GM12864 (cell line): ENCODE data around the gene RAD51C.

Experiments used
- DNase-seq: peaks from one replicate; pipeline ENCODE4 v3.0.0-alpha.2; 2011; ENCODE audit warnings: low read depth
- H3K4me3 ChIP-seq: 2 replicates; pipeline ENCODE4 v1.5.1; 2011; ENCODE audit warnings: mild to moderate bottlenecking, low read depth, low read length, control low read depth
- TF ChIP-seq, protein P1 (sequence below): IDR thresholded peaks from 2 replicates; pipeline ENCODE4 v1.5.1; 2011; ENCODE audit warnings: low read depth, mild to moderate bottlenecking, moderate library complexity, low read length, control low read depth, inconsistent platforms; ENCODE audit errors: missing control alignments

The RAD51C gene

DNA sequence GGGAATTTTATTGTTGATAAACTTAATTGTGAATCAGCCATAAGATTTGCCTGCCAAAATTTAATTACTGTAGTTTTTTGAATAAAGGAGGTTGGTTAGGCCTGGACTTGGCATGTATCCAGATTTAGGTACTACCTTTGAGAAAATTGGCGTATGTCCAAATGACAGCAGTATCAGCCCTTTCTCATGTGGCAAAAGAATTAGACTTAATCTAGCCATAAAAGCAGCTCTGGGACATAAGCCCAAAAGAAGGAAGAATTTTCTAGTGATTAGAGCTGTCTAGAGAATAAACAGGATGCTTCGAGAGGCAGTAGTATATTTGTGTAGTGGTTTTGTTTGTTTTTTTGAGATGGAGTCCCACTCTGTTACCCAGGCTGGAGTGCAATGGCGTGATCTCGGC lies 91.0 kb downstream of the RAD51C start:
- H3K4me3 ChIP-seq = no peak overlapping the region
- TF ChIP-seq, protein P1, sequence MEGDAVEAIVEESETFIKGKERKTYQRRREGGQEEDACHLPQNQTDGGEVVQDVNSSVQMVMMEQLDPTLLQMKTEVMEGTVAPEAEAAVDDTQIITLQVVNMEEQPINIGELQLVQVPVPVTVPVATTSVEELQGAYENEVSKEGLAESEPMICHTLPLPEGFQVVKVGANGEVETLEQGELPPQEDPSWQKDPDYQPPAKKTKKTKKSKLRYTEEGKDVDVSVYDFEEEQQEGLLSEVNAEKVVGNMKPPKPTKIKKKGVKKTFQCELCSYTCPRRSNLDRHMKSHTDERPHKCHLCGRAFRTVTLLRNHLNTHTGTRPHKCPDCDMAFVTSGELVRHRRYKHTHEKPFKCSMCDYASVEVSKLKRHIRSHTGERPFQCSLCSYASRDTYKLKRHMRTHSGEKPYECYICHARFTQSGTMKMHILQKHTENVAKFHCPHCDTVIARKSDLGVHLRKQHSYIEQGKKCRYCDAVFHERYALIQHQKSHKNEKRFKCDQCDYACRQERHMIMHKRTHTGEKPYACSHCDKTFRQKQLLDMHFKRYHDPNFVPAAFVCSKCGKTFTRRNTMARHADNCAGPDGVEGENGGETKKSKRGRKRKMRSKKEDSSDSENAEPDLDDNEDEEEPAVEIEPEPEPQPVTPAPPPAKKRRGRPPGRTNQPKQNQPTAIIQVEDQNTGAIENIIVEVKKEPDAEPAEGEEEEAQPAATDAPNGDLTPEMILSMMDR = no peak
- no peak for DNase-seq

DNA sequence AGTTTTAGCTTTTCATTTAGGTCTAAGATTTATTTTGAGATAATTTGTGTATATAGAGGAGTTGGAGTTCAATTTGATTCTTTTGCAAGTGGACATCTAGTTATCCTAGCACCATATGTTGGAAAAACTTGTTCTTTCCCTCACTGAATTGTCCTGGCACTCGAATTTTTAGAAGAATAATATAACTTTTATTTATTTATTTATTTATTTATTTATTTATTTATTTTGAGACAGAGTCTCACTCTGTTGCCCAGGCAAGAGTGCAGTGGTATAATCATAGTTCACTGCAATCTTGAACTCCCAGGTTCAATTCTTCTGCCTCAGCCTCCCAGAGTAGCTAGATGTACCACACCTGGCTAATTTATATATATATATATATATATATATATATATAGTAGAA lies 92.7 kb downstream of the RAD51C start:
- DNase-seq = no peak
- TF ChIP-seq, protein P1 = no peak
- no peak overlapping the region for H3K4me3 ChIP-seq
